HepG2 (cell line): Measurements from ENCODE around the gene GJD3. TPM values are rescaled to one million over a fixed set of nuclear protein-coding genes. Genes with fewer than 3 reads are reported as not detected.

Experiments
- CSRNP2 ChIP-seq: sonication (generic); formaldehyde crosslinking; conservative IDR thresholded peaks from 2 replicates; pipeline ENCODE4 v1.8.0; 2022; ENCODE audit warnings: low read depth, missing genetic modification reagents
- DBP ChIP-seq: sonication (generic); formaldehyde crosslinking; IDR thresholded peaks from 2 replicates; pipeline ENCODE4 v1.4.0; 2020; ENCODE audit warnings: missing genetic modification reagents; ENCODE audit errors: not compliant biosample characterization
- ERF ChIP-seq: IDR thresholded peaks from 2 replicates; pipeline ENCODE4 v1.6.1; 2018; ENCODE audit warnings: missing biosample characterization, missing genetic modification reagents
- HBP1 ChIP-seq: IDR thresholded peaks from 2 replicates; pipeline ENCODE4 v1.6.1; 2016; ENCODE audit warnings: low read depth, control low read depth
- MED13 ChIP-seq: sonication (generic); formaldehyde crosslinking; IDR thresholded peaks from 2 replicates; pipeline ENCODE4 v1.5.0; 2020; ENCODE audit warnings: missing genetic modification reagents
- NFYB ChIP-seq: sonication (generic); formaldehyde crosslinking; IDR thresholded peaks from 2 replicates; pipeline ENCODE4 v1.4.0; 2020; ENCODE audit warnings: missing genetic modification reagents
- TMF1 ChIP-seq: sonication (generic); formaldehyde crosslinking; IDR thresholded peaks from 2 replicates; pipeline ENCODE4 v1.8.1; 2022; ENCODE audit warnings: low read depth, missing genetic modification reagents
- YEATS4 ChIP-seq: sonication (generic); formaldehyde crosslinking; IDR thresholded peaks from 2 replicates; pipeline ENCODE4 v1.4.0; 2020; ENCODE audit warnings: missing genetic modification reagents, borderline replicate concordance
- ZFP62 ChIP-seq: sonication (generic); formaldehyde crosslinking; IDR thresholded peaks from 2 replicates; pipeline ENCODE4 v1.4.0; 2020; ENCODE audit warnings: missing genetic modification reagents
- ZFYVE20 ChIP-seq: sonication (generic); formaldehyde crosslinking; IDR thresholded peaks from 2 replicates; pipeline ENCODE4 v1.8.0; 2023; ENCODE audit warnings: low read depth, mild to moderate bottlenecking, moderate library complexity, missing genetic modification reagents, borderline replicate concordance
- ZNF20 ChIP-seq: sonication (generic); formaldehyde crosslinking; IDR thresholded peaks from 2 replicates; pipeline ENCODE4 v1.4.0; 2020; ENCODE audit warnings: mild to moderate bottlenecking, moderate library complexity, missing genetic modification reagents
- ZNF235 ChIP-seq: sonication (generic); formaldehyde crosslinking; IDR thresholded peaks from 2 replicates; pipeline ENCODE4 v1.8.1; 2023; ENCODE audit warnings: mild to moderate bottlenecking, missing genetic modification reagents, borderline replicate concordance
- ZNF275 ChIP-seq: sonication (generic); formaldehyde crosslinking; IDR thresholded peaks from 2 replicates; pipeline ENCODE4 v1.8.0; 2022; ENCODE audit warnings: missing genetic modification reagents, mild to moderate bottlenecking, inconsistent platforms, borderline replicate concordance
- ZNF318 ChIP-seq: sonication (generic); formaldehyde crosslinking; IDR thresholded peaks from 2 replicates; pipeline ENCODE4 v1.4.0; 2020; ENCODE audit warnings: mild to moderate bottlenecking, missing genetic modification reagents
- ZNF326 ChIP-seq: sonication (generic); formaldehyde crosslinking; IDR thresholded peaks from 2 replicates; pipeline ENCODE4 v1.4.0; 2020; ENCODE audit warnings: missing genetic modification reagents, borderline replicate concordance
- polyA plus RNA-seq, 8 experiments: library from polyadenylated mRNA; depleted of rRNA in 3 of 8; stranded (reverse) in 7 of 8; unstranded in 1 of 8; fragments of >200 nt; fragmentation: Illumina TruSeq in 4 of 8; extraction: Trizol in 4 of 8; gene quantifications; 2 replicates each; pipeline versions ENCODE4 v1.2.1 to v1.2.3, GENCODE V29; 2011 to 2016; ENCODE audit warnings: low read depth in 4 of 8, missing spikeins in 1 of 8, mixed read lengths in 1 of 8; ENCODE audit not compliant: insufficient read depth in 1 of 8
- total RNA-seq, 5 experiments: library from RNA; depleted of rRNA; stranded (reverse); fragments of >200 nt; fragmentation: Illumina TruSeq; extraction: Trizol; gene quantifications; 2 replicates each; pipeline ENCODE4 v1.2.3, GENCODE V29; 2016; ENCODE audit warnings: low read depth in 1 of 5

GJD3 gene
- total and polyA plus RNA-seq, 2 of the 13 experiments (the other 11 are each of a cell fraction or from before 2014, with no cell fraction given), result not detected

GRCh38 chr17:40363111-40363827 lies 1.3 kb downstream of the GJD3 start (continued):
- no peak for TF ChIP-seq ZNF318
- no peak for TF ChIP-seq ZNF275
- TF ChIP-seq TMF1 (CRISPR knock-in tag), result no peak; the same call in 1 of the 2 replicates
- no peak for TF ChIP-seq ZFYVE20 (CRISPR knock-in tag)
- no peak for TF ChIP-seq ERF (CRISPR knock-in tag)
- no peak for TF ChIP-seq ZNF235 (CRISPR knock-in tag)
- TF ChIP-seq YEATS4 (CRISPR knock-in tag), result peak; percentile 35
- no peak for TF ChIP-seq ZFP62
- no peak for TF ChIP-seq CSRNP2 (CRISPR knock-in tag)
- TF ChIP-seq NFYB (CRISPR knock-in tag), result no peak
- TF ChIP-seq MED13 (CRISPR knock-in tag), result no peak
- TF ChIP-seq HBP1 (CRISPR knock-in tag), result no peak
- TF ChIP-seq ZNF326, result no peak
- TF ChIP-seq ZNF20 (CRISPR knock-in tag), result no peak
- TF ChIP-seq DBP (CRISPR knock-in tag), result no peak
